K562 (cell line): ENCODE measurements around the gene MATN1. TPM values are rescaled to one million over a fixed set of nuclear protein-coding genes. Genes with fewer than 3 reads are reported as not detected.

Source experiments
- ATAC-seq: fragments of 200-7000 bp; cut with Tn5 transposase; 3 replicates; pipeline ENCODE4 v1.9.1; 2020; ENCODE audit warnings: moderate library complexity
- BruUV-seq: library from RNA; stranded (reverse); fragments of 400-500 nt; replicated peaks from 2 replicates; lab custom pipeline; 2021; lab: Mats Ljungman, UMichigan
- CTCF ChIA-PET: fragments of 300-600 bp; formaldehyde crosslinking; extraction: SDS; loops from one replicate; lab custom pipeline; 2021; ENCODE audit warnings: low intra/inter-chr PET ratio; lab: Yijun Ruan, JAX
- POLR2A ChIA-PET: fragments of 300-600, 350-650 bp; sonication (Branson Sonifier 250); formaldehyde crosslinking; extraction: SDS; loops from one replicate; lab custom pipeline; 2021; ENCODE audit warnings: antibody characterized with exemption, inconsistent platforms; lab: Yijun Ruan, JAX
- DNase-seq, 4 experiments: peaks; one replicate each; pipeline versions ENCODE4 v3.0.0 to v3.0.0-alpha.2; 2011 to 2018; ENCODE audit warnings: low spot score in 3 of 4, mixed read lengths in 3 of 4; ENCODE audit errors: extremely low read depth in 1 of 4
- FAIRE-seq: peaks from 2 replicates; lab custom pipeline; 2011; peaks lifted over from hg19 to GRCh38; lab: Jason Lieb, UNC
- H2AFZ ChIP-seq: 2 replicates; pipeline ENCODE4 v1.6.0; 2011; ENCODE audit warnings: low read depth, low read length, control low read depth, inconsistent platforms
- H3K27ac ChIP-seq: fragments of 200-600 bp; 3 replicates; pipeline ENCODE4 v1.8.0; 2011; ENCODE audit warnings: low read depth, mild to moderate bottlenecking, control low read depth, inconsistent platforms, low read length, moderate library complexity, mixed read lengths; ENCODE audit errors: extremely low read depth
- H3K27me3 ChIP-seq, 2 experiments: fragments of 300-600 bp in 1 of 2; 2 replicates in 1 of 2; 3 replicates in 1 of 2; pipeline versions ENCODE4 v1.6.0 to v1.8.0; 2011; ENCODE audit warnings: inconsistent platforms in 2 of 2, low read length in 2 of 2, mild to moderate bottlenecking in 1 of 2, mixed read lengths in 1 of 2, moderate library complexity in 1 of 2; ENCODE audit not compliant: control insufficient read depth in 2 of 2, insufficient read depth in 2 of 2
- H3K36me3 ChIP-seq: fragments of 300-600 bp; 3 replicates; pipeline ENCODE4 v1.8.0; 2011; ENCODE audit warnings: mild to moderate bottlenecking, low read length, inconsistent platforms; ENCODE audit not compliant: control insufficient read depth, insufficient read depth
- H3K4me1 ChIP-seq, 2 experiments: fragments of 200-600 bp in 1 of 2; replicated peaks in 1 of 2; 2 replicates in 1 of 2; 3 replicates in 1 of 2; pipeline versions ENCODE4 v1.5.1 to v1.8.0; 2011; ENCODE audit warnings: inconsistent platforms in 2 of 2, low read length in 2 of 2, mild to moderate bottlenecking in 1 of 2, mixed read lengths in 1 of 2, moderate library complexity in 1 of 2; ENCODE audit not compliant: control insufficient read depth in 2 of 2, insufficient read depth in 2 of 2
- H3K4me2 ChIP-seq: 2 replicates; pipeline ENCODE4 v1.6.1; 2011; ENCODE audit warnings: low read length, control low read depth, inconsistent platforms, mixed read lengths; ENCODE audit not compliant: insufficient read depth
- H3K4me3 ChIP-seq: fragments of 200-600 bp; sonication (generic), shearing (Covaris generic); 2 replicates; pipeline ENCODE4 v1.5.1; 2016; ENCODE audit warnings: control low read depth, inconsistent platforms
- H3K79me2 ChIP-seq: fragments of 200-600 bp; 3 replicates; pipeline ENCODE4 v1.8.0; 2011; ENCODE audit warnings: low read length, inconsistent platforms; ENCODE audit not compliant: control insufficient read depth, insufficient read depth
- H3K9ac ChIP-seq, 2 experiments: 2 replicates each; pipeline versions ENCODE4 v1.6.0 to v1.6.1; 2011; ENCODE audit warnings: low read depth in 2 of 2, low read length in 2 of 2, control low read depth in 1 of 2, inconsistent platforms in 1 of 2, mild to moderate bottlenecking in 1 of 2, mixed read lengths in 1 of 2; ENCODE audit not compliant: insufficient read depth in 1 of 2
- H3K9me1 ChIP-seq: one replicate; pipeline ENCODE4 v1.6.0; 2011; ENCODE audit warnings: inconsistent platforms, mild to moderate bottlenecking, low read length, moderate library complexity; ENCODE audit not compliant: control insufficient read depth, insufficient read depth
- H3K9me3 ChIP-seq: replicated peaks from 2 replicates; pipeline ENCODE4 v1.5.1; 2011; ENCODE audit warnings: low read depth, low read length, inconsistent platforms; ENCODE audit not compliant: control insufficient read depth, insufficient read depth
- H4K20me1 ChIP-seq: replicated peaks from 2 replicates; pipeline ENCODE4 v1.6.1; 2011; ENCODE audit warnings: low read length, inconsistent platforms, mixed read lengths; ENCODE audit not compliant: control insufficient read depth, insufficient read depth
- ARID3A ChIP-seq: IDR thresholded peaks from 2 replicates; pipeline ENCODE4 v1.6.1; 2012; ENCODE audit warnings: low read depth, low read length, improper control_type of control experiment, borderline replicate concordance
- CBX8 ChIP-seq: fragments of 200-600 bp; sonication (generic); IDR thresholded peaks from 2 replicates; pipeline ENCODE4 v1.6.1; 2012; ENCODE audit warnings: borderline replicate concordance, mixed run types, low read depth, mild to moderate bottlenecking, moderate library complexity, mixed read lengths, low read length, control low read depth, inconsistent platforms; ENCODE audit not compliant: poor library complexity, severe bottlenecking; ENCODE audit errors: extremely low read depth
- GATAD2A ChIP-seq: fragments of 450-650 bp; IDR thresholded peaks from 2 replicates; pipeline ENCODE4 v1.6.1; 2017
- HMGXB4 ChIP-seq: sonication (generic); formaldehyde crosslinking; IDR thresholded peaks from 2 replicates; pipeline ENCODE4 v1.8.1; 2023; ENCODE audit warnings: mild to moderate bottlenecking, missing genetic modification reagents
- POLR2AphosphoS2 ChIP-seq: IDR thresholded peaks from 2 replicates; pipeline ENCODE4 v1.6.1; 2012; ENCODE audit warnings: low read length, improper control_type of control experiment
- RBBP5 ChIP-seq: fragments of 200-600 bp; sonication (generic); IDR thresholded peaks from 2 replicates; pipeline ENCODE4 v1.6.1; 2012; ENCODE audit warnings: borderline replicate concordance, mild to moderate bottlenecking, low read length, control low read depth, inconsistent platforms; ENCODE audit not compliant: insufficient read depth, poor library complexity, severe bottlenecking
- WGBS: fragments of 100-300 bp; shearing (Covaris generic); methylation state at CpG from one replicate; pipeline ENCODE4 v1.1.6; 2016; ENCODE audit warnings: low coverage, mixed read lengths; ENCODE audit not compliant: insufficient coverage; ENCODE audit errors: missing lambda C conversion rate; 5-methylcytosine and 5-hydroxymethylcytosine counted together
- in situ Hi-C: fragments of 300-500 bp; cut with MboI; formaldehyde crosslinking; loops from 4 replicates; pipeline ENCODE4 v1.15.0; 2018; ENCODE audit warnings: inconsistent platforms, mixed read lengths
- intact Hi-C: fragments of 100-400 bp; cut with micrococcal nuclease; formaldehyde crosslinking; loops from 2 replicates; pipeline ENCODE4 v1.14.2; 2022
- polyA plus RNA-seq, 8 experiments: library from polyadenylated mRNA; depleted of rRNA in 4 of 8; stranded (reverse) in 5 of 8; unstranded in 3 of 8; fragments of >200 nt; fragmentation: Nextera tagmentation in 2 of 8; fragmentation: Illumina TruSeq in 1 of 8; extraction: Ambion mirVana in 2 of 8; extraction: Trizol in 1 of 8; gene quantifications; 2 replicates each; pipeline versions ENCODE4 v1.2.1 to v1.2.3, GENCODE V29; 2011 to 2014; ENCODE audit warnings: inconsistent platforms in 1 of 8, missing spikeins in 1 of 8
- total RNA-seq, 7 experiments: library from RNA; depleted of rRNA in 6 of 7; stranded (reverse); fragments of >200 nt in 6 of 7; fragmentation: Illumina TruSeq in 2 of 7; extraction: Trizol in 2 of 7; gene quantifications; 2 replicates each; pipeline versions ENCODE4 v1.2.1 to v1.2.3, GENCODE V29; 2011 to 2021; ENCODE audit warnings: low replicate concordance in 1 of 7
- TF ChIP-seq, protein P1 (sequence below): fragments of 250-450 bp; sonication (Bioruptor Pico); IDR thresholded peaks from 2 replicates; pipeline ENCODE4 v1.5.0; 2021
- TF ChIP-seq, protein P2 (sequence below): fragments of 250-450 bp; sonication (Bioruptor Pico); IDR thresholded peaks from 2 replicates; pipeline ENCODE4 v1.4.0; 2020
- TF ChIP-seq, protein P3 (sequence below): fragments of 450-650 bp; IDR thresholded peaks from 2 replicates; pipeline ENCODE4 v1.6.1; 2014; ENCODE audit warnings: low read depth, mild to moderate bottlenecking, moderate library complexity, borderline replicate concordance
- TF ChIP-seq, protein P4 (sequence below): IDR thresholded peaks from 3 replicates; pipeline ENCODE4 v1.6.1; 2011; ENCODE audit warnings: borderline replicate concordance, mild to moderate bottlenecking; ENCODE audit not compliant: insufficient read length, insufficient read depth

The MATN1 gene
- total and polyA plus RNA-seq, 9 of the 15 experiments (the other 6 are each of a cell fraction or from before 2014, with no cell fraction given) = 0.10 to 2.3 (median 1.2) TPM

DNA sequence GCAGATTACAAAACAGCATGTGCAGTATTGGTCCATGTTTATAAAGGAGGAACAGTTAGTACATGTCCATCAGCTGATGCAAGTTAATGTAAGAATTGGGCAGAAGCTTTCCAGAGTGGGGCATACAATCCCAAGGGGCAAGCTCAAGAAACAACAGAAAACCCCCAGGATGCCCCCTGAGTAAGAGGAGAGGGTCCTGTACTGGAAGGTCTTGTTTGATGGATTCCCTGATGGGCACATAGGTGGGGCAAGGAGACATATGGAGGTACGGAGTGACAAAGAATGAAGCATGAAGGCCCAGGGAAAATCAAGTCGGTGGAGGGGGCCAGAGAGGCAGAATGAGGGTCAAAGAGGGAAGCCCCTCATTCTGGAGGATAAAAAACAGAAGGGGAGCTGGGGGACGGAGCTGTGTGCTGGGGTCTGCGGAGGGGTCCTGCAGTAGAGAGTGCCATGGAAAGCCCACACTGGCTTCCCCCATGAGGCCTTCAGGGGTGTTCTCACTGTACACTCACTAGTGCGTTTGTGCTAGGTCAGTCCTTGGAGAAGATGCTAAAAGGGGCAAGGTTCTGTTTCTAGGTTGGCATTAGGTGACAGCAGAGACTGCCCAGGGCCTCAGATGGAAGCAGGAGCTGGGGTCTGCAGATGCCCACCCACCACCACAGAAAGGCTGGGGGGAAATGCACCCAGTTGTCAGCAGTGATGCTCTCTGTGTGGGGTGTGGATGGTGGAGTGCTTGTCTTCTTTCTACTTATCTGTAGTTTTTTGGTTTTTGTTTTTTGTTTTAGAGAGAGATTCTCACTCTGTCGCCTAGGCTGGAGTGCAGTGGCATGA lies 12.5 kb upstream of the MATN1 start:
- ChIA-PET CTCF (no interaction called here), POLR2A (interaction anchor here (0.8 to 1.4 kb wide), 3 partner anchors 8 to 42 kb away, joined by 3 to 5 read pairs (median 4); no protein-coding TSS in a partner anchor)
- ATAC-seq (no peak), DNase-seq (no peak), FAIRE-seq (no peak)
- Histone ChIP-seq H3K4me1 (peaks cover 34 to 55% of the 10 kb centered on the region in 2 experiments), H2AFZ (no peak overlapping the region), H3K27ac (no peak overlapping the region; the same call in 2 of the 3 replicates), H3K36me3 (peaks cover 5% of the 10 kb centered on the region; the same call in 2 of the 3 replicates), H3K9me1 (no peaks in the 10 kb centered on the region), H3K4me3 (no peak overlapping the region), H3K9ac (no peak overlapping the region), H3K27me3 (no peaks in the 10 kb centered on the region), H3K79me2 (no peaks in the 10 kb centered on the region), H3K4me2 (no peak overlapping the region), H3K9me3 (peaks cover 9% of the 10 kb centered on the region), H4K20me1 (no peaks in the 10 kb centered on the region)
- intact Hi-C loops (no loop called here), in situ Hi-C loops (no loop called here)
- no TSS peak for BruUV-seq
- WGBS = 88% methylated on average over 6 of the region's 6 CpGs
- TF ChIP-seq HMGXB4 (no peak), GATAD2A (no peak), RBBP5 (no peak), CBX8 (no peak), POLR2AphosphoS2 (no peak), ARID3A (no peak)
- TF ChIP-seq, protein P1, sequence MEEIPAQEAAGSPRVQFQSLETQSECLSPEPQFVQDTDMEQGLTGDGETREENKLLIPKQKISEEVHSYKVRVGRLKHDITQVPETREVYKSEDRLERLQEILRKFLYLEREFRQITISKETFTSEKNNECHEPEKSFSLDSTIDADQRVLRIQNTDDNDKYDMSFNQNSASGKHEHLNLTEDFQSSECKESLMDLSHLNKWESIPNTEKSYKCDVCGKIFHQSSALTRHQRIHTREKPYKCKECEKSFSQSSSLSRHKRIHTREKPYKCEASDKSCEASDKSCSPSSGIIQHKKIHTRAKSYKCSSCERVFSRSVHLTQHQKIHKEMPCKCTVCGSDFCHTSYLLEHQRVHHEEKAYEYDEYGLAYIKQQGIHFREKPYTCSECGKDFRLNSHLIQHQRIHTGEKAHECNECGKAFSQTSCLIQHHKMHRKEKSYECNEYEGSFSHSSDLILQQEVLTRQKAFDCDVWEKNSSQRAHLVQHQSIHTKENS (CRISPR knock-in tag) = no peak
- TF ChIP-seq, protein P2, sequence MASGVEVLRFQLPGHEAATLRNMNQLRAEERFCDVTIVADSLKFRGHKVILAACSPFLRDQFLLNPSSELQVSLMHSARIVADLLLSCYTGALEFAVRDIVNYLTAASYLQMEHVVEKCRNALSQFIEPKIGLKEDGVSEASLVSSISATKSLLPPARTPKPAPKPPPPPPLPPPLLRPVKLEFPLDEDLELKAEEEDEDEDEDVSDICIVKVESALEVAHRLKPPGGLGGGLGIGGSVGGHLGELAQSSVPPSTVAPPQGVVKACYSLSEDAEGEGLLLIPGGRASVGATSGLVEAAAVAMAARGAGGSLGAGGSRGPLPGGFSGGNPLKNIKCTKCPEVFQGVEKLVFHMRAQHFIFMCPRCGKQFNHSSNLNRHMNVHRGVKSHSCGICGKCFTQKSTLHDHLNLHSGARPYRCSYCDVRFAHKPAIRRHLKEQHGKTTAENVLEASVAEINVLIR (CRISPR knock-in tag) = no peak
- TF ChIP-seq, protein P3, sequence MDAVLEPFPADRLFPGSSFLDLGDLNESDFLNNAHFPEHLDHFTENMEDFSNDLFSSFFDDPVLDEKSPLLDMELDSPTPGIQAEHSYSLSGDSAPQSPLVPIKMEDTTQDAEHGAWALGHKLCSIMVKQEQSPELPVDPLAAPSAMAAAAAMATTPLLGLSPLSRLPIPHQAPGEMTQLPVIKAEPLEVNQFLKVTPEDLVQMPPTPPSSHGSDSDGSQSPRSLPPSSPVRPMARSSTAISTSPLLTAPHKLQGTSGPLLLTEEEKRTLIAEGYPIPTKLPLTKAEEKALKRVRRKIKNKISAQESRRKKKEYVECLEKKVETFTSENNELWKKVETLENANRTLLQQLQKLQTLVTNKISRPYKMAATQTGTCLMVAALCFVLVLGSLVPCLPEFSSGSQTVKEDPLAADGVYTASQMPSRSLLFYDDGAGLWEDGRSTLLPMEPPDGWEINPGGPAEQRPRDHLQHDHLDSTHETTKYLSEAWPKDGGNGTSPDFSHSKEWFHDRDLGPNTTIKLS = no peak
- TF ChIP-seq, protein P4, sequence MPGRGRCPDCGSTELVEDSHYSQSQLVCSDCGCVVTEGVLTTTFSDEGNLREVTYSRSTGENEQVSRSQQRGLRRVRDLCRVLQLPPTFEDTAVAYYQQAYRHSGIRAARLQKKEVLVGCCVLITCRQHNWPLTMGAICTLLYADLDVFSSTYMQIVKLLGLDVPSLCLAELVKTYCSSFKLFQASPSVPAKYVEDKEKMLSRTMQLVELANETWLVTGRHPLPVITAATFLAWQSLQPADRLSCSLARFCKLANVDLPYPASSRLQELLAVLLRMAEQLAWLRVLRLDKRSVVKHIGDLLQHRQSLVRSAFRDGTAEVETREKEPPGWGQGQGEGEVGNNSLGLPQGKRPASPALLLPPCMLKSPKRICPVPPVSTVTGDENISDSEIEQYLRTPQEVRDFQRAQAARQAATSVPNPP = no peak
